Vagina (tissue), 2 donors: ENCODE measurements around the gene ARHGAP10.

ENCODE experiments used
- POLR2AphosphoS5 ChIP-seq, 2 donors: sonication (generic); formaldehyde crosslinking; IDR thresholded peaks; one replicate each; pipeline ENCODE4 v1.9.0; 2017; ENCODE audit warnings: antibody characterized with exemption in 2 of 2, mild to moderate bottlenecking in 2 of 2, low read depth in 1 of 2; ENCODE audit not compliant: insufficient read depth in 1 of 2
- TF ChIP-seq, protein P1 (sequence below), 3 experiments: fragments of 450-650 bp in 2 of 3; fragments of 200-600 bp in 1 of 3; sonication (generic) in 1 of 3; IDR thresholded peaks; one replicate each; pipeline ENCODE4 v1.5.1; 2017 to 2019; ENCODE audit warnings: antibody characterized with exemption in 3 of 3, mild to moderate bottlenecking in 2 of 3, moderate library complexity in 2 of 3

DNA sequence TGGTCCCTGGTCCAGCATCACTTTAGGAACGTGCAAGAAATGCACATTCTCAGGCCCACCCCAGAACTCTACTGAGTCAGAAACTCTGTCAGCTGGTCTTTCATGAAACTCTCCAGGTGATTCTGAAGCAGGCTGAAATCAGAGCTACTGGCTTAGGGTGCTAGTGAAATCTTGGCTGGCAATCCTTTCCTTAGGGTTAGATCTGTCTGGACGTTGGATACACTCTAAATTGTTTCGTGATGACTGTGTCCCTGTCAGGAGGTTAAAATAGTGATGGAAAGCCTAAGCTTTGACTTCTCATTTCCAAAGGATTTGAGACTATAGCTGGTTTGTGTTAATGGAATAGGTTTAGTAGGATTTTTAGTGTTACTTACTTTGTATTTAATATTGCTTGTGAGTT, 99.1 kb downstream of the ARHGAP10 start:
- TF ChIP-seq POLR2AphosphoS5 (IDR thresholded peaks at IDR 0.05; ENCODE audit: insufficient read depth in 1 of 2, low read depth in 1 of 2) = no peak
- TF ChIP-seq, protein P1, sequence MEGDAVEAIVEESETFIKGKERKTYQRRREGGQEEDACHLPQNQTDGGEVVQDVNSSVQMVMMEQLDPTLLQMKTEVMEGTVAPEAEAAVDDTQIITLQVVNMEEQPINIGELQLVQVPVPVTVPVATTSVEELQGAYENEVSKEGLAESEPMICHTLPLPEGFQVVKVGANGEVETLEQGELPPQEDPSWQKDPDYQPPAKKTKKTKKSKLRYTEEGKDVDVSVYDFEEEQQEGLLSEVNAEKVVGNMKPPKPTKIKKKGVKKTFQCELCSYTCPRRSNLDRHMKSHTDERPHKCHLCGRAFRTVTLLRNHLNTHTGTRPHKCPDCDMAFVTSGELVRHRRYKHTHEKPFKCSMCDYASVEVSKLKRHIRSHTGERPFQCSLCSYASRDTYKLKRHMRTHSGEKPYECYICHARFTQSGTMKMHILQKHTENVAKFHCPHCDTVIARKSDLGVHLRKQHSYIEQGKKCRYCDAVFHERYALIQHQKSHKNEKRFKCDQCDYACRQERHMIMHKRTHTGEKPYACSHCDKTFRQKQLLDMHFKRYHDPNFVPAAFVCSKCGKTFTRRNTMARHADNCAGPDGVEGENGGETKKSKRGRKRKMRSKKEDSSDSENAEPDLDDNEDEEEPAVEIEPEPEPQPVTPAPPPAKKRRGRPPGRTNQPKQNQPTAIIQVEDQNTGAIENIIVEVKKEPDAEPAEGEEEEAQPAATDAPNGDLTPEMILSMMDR (IDR thresholded peaks at IDR 0.05) = no peak
